ENCODE data around the gene LARP1B.

GRCh38 chr4:128135391-128135790 is 74.3 kb downstream of the LARP1B start:
- TF ChIP-seq CTCF (IDR thresholded peaks at IDR 0.05 in 8 of 11, conservative IDR thresholded peaks at IDR 0.05 in 3 of 11) (no peak), POLR2A (IDR thresholded peaks at IDR 0.05) (no peak)

Data from spleen (tissue), 7 donors.